ENCODE data around the gene KRTAP10-7. TPM values are rescaled to one million over a fixed set of nuclear protein-coding genes. Genes with fewer than 3 reads are reported as not detected.
A peak's percentile ranks its signal among the peaks of the same experiment; 100 is the strongest.

Gene KRTAP10-7
- total and polyA plus RNA-seq, 9 of the 15 experiments (the other 6 are each of a cell fraction or from before 2014, with no cell fraction given): not detected

DNA sequence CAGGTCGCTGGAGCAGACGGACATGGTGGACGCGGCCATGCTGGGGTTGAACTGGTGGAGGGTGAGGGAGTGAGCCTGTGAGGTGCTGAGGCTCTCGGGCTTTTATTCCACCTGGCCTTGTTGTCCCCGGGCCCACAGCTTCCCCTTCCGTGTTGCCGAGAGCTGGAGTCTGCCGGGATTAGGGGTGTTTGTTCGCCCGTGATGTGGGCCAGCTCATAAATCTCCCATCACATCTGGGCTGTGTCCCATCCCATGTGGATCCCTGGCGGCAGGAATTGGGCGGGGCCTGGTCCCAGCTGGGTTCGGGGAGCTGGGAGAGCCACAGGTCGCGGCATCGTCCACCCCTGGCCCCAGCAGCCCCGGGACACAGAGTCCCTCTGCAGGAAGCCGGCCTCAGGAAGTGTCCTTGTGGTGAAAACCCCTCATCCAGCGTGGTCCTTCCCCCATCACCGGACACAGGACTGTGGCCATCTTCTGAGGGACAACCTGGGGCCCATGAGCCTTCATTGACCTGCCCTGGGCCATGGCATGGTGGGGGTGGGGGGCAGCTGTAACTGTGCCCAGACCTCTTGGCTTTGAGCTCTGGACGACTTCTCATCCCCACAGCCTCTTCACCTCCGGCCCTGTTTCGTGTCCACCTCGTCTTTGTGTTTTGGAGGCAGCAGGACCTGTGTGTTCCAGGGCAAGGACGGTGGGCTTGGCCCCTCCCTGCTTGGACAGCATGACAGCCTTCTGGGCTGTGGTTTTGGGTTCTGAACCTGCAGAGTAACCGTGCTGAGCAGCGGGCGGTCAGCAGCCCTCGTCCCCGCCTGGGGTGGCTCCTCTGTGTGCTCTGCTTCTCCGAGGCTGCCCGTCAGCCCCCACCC lies 7.7 kb upstream of the KRTAP10-7 start, which contains the start of gene KRTAP10-6:
Gene KRTAP10-6, minus strand, starts transcription at position 60 of the 866 bp plus-strand sequence. Its CDS starts 21 bp downstream, at position 39.
- Histone ChIP-seq H3K4me1 (replicated peaks in 1 of 2; ENCODE audit: control insufficient read depth in 2 of 2, insufficient read depth in 2 of 2, low read length in 2 of 2) (peaks cover 24 to 37% of the 10 kb centered on the region in 2 experiments), H3K9ac (ENCODE audit: insufficient read depth in 1 of 2, low read depth in 2 of 2, low read length in 2 of 2) (peak within 1 kb of the TSS; percentile 12 to 13; a peak in 2 of 4 replicates), H3K4me3 (no peak within 1 kb of the TSS), H3K27me3 (ENCODE audit: control insufficient read depth in 2 of 2, insufficient read depth in 2 of 2, low read length in 2 of 2) (peaks cover 0 to 15% of the 10 kb centered on the region in 2 experiments; a peak in 2 of 5 replicates), H4K20me1 (replicated peaks; ENCODE audit: control insufficient read depth, insufficient read depth, low read length) (no peaks in the 10 kb centered on the region), H3K9me3 (replicated peaks; ENCODE audit: control insufficient read depth, insufficient read depth, low read depth, low read length) (no peaks in the 10 kb centered on the region; the same call in 1 of the 2 replicates), H2AFZ (ENCODE audit: low read depth, low read length) (peak within 1 kb of the TSS; percentile 81), H3K79me2 (ENCODE audit: control insufficient read depth, insufficient read depth, low read length) (no peaks in the 10 kb centered on the region), H3K36me3 (ENCODE audit: control insufficient read depth, insufficient read depth, low read length) (no peaks in the 10 kb centered on the region), H3K9me1 (ENCODE audit: control insufficient read depth, insufficient read depth, low read length) (no peaks in the 10 kb centered on the region), H3K27ac (ENCODE audit: extremely low read depth, low read depth, low read length) (peak within 1 kb of the TSS; percentile 62; the same call in 2 of the 3 replicates), H3K4me2 (ENCODE audit: insufficient read depth, low read length) (peak within 1 kb of the TSS; percentile 79; the same call in 1 of the 2 replicates)
- intact Hi-C loops (cut with micrococcal nuclease): no loop called here
- ChIA-PET POLR2A (interaction anchor here (1.2 kb wide), 1 partner anchor 19 kb away, joined by 5 read pairs; the partner anchor contains the start of gene KRTAP10-4), CTCF (ENCODE audit: low intra/inter-chr PET ratio) (no interaction called here)
- TF ChIP-seq RBM34 (IDR thresholded peaks at IDR 0.05; ENCODE audit: borderline replicate concordance, insufficient read depth, low read length) (no peak), NR4A1 (CRISPR knock-in tag; IDR thresholded peaks at IDR 0.05) (no peak), NR4A1 (tag; IDR thresholded peaks at IDR 0.05) (peak; percentile 25; the same call in 1 of the 2 replicates), FOXJ3 (CRISPR knock-in tag; IDR thresholded peaks at IDR 0.05) (no peak), CTBP1 (IDR thresholded peaks at IDR 0.05; ENCODE audit: borderline replicate concordance) (no peak), ELF1 (tag; IDR thresholded peaks at IDR 0.05) (0 out of 2 replicates have a peak, but pooled peaks have one; percentile 37), RBFOX2 (IDR thresholded peaks at IDR 0.05; ENCODE audit: low read depth, low read length) (0 out of 2 replicates have a peak, but pooled peaks have one; percentile 5), NR2C1 (IDR thresholded peaks at IDR 0.05) (no peak), NR2C1 (tag; IDR thresholded peaks at IDR 0.05) (0 out of 2 replicates have a peak, but pooled peaks have one; percentile 9), ZNF699 (CRISPR knock-in tag; IDR thresholded peaks at IDR 0.05; ENCODE audit: insufficient replicate concordance) (no peak), MEIS2 (IDR thresholded peaks at IDR 0.05; ENCODE audit: partially characterized antibody) (peak; percentile 4), ZSCAN29 (IDR thresholded peaks at IDR 0.05) (no peak)
- TF ChIP-seq, protein P1, sequence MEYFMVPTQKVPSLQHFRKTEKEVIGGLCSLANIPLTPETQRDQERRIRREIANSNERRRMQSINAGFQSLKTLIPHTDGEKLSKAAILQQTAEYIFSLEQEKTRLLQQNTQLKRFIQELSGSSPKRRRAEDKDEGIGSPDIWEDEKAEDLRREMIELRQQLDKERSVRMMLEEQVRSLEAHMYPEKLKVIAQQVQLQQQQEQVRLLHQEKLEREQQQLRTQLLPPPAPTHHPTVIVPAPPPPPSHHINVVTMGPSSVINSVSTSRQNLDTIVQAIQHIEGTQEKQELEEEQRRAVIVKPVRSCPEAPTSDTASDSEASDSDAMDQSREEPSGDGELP (CRISPR knock-in tag; IDR thresholded peaks at IDR 0.05; ENCODE audit: borderline replicate concordance): peak; percentile 52; the same call in 1 of the 2 replicates
- TF ChIP-seq, protein P2, sequence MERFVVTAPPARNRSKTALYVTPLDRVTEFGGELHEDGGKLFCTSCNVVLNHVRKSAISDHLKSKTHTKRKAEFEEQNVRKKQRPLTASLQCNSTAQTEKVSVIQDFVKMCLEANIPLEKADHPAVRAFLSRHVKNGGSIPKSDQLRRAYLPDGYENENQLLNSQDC (CRISPR knock-in tag; IDR thresholded peaks at IDR 0.05): no peak
- ATAC-seq (no peak), FAIRE-seq (no peak), DNase-seq (ENCODE audit: extremely low read depth in 1 of 4, low spot score in 3 of 4) (no peak)
- in situ Hi-C loops (cut with MboI): no loop called here
- 28% methylated on average over 32 of the region's 33 CpGs for WGBS (ENCODE audit: insufficient coverage, low coverage, missing lambda C conversion rate)
- no TSS peak for BruUV-seq (replicated peaks)
